CD4-positive, alpha-beta T cell treated with Interleukin-12 subunit alpha and Interleukin-12 subunit beta, for 1 hour (primary cell): ENCODE results near the gene NANOGP8.
A peak's percentile ranks its signal among the peaks of the same experiment; 100 is the strongest.
"Not testable (repeated sequence)": the region's sequence is repeated elsewhere in the genome, so short reads cannot be mapped to it uniquely, and the experiment has no call there.

Experiments used
- DNase-seq: peaks from one replicate; pipeline ENCODE4 v3.0.0-alpha.2; 2020

The NANOGP8 gene

GRCh38 chr15:35092311-35092710, 7.2 kb upstream of the NANOGP8 start:
- DNase-seq, result no peak

GRCh38 chr15:35090104-35090807, 5.2 kb upstream of the NANOGP8 start:
- no peak for DNase-seq

GRCh38 chr15:35089551-35089950, 4.5 kb upstream of the NANOGP8 start:
- DNase-seq, result no peak

GRCh38 chr15:35088329-35088728, 3.2 kb upstream of the NANOGP8 start:
- DNase-seq, result no peak

GRCh38 chr15:35087759-35088158, 2.7 kb upstream of the NANOGP8 start:
- DNase-seq, result no peak

GRCh38 chr15:35082371-35083348, 2.4 kb downstream of the NANOGP8 start:
- DNase-seq, result not testable (repeated sequence)

GRCh38 chr15:35081626-35082365, 3.3 kb downstream of the NANOGP8 start:
- DNase-seq, result not testable (repeated sequence)

- DNase-seq, result no peak
These were observed 4.9 kb downstream of the NANOGP8 start for GRCh38 chr15:35080226-35080625.

- DNase-seq, result peak; percentile 46
These were observed 6.7 kb downstream of the NANOGP8 start for GRCh38 chr15:35078221-35078915.

- no peak for DNase-seq
These were observed 14.0 kb downstream of the NANOGP8 start for GRCh38 chr15:35071106-35071505.

GRCh38 chr15:35068846-35069475, 16.1 kb downstream of the NANOGP8 start:
- no peak for DNase-seq

- DNase-seq, result no peak
These were observed 17.4 kb downstream of the NANOGP8 start for GRCh38 chr15:35067496-35068347.

- no peak for DNase-seq
These were observed 19.0 kb downstream of the NANOGP8 start for GRCh38 chr15:35066094-35066493.

GRCh38 chr15:35064576-35065190, 20.4 kb downstream of the NANOGP8 start:
- DNase-seq, result no peak

GRCh38 chr15:35062738-35063099, 22.4 kb downstream of the NANOGP8 start:
- DNase-seq, result no peak

GRCh38 chr15:35061825-35062737, 23.0 kb downstream of the NANOGP8 start:
- no peak for DNase-seq

GRCh38 chr15:35061161-35061824, 23.8 kb downstream of the NANOGP8 start:
- DNase-seq, result no peak

GRCh38 chr15:35060591-35060990, 24.5 kb downstream of the NANOGP8 start:
- no peak for DNase-seq

GRCh38 chr15:35058534-35059054, 26.5 kb downstream of the NANOGP8 start:
- no peak for DNase-seq
